ENCODE data around the gene DNAH11. TPM values are rescaled to one million over a fixed set of nuclear protein-coding genes. Genes with fewer than 3 reads are reported as not detected.

The DNAH11 gene
- total and polyA plus RNA-seq, 2 of the 13 experiments (the other 11 are each of a cell fraction or from before 2014, with no cell fraction given) = not detected

GRCh38 chr7:21903020-21903786, 360.4 kb downstream of the DNAH11 start:
- peak; percentile 5 for DNase-seq (ENCODE audit: low spot score)
- FAIRE-seq = no peak
- Histone ChIP-seq H3K27ac (ENCODE audit: extremely low read length, insufficient read depth, low read length) (no peak overlapping the region), H3K27me3 (ENCODE audit: control insufficient read depth in 1 of 2, insufficient read depth in 2 of 2, low read length in 2 of 2) (peaks cover 0 to 12% of the 10 kb centered on the region in 2 experiments; a peak in 2 of 5 replicates), H3K36me3 (replicated peaks in 1 of 2; ENCODE audit: control insufficient read depth in 1 of 2, insufficient read depth in 2 of 2, low read length in 2 of 2) (no peaks in the 10 kb centered on the region), H2AFZ (ENCODE audit: low read length) (no peak overlapping the region), H3K9me3 (ENCODE audit: low read length) (no peaks in the 10 kb centered on the region), H3K4me1 (ENCODE audit: insufficient read depth, low read length) (0 out of 2 replicates have a peak, but pooled peaks cover 8% of the 10 kb centered on the region), H3K9ac (ENCODE audit: insufficient read depth, low read depth, low read length) (no peak overlapping the region), H3K79me2 (ENCODE audit: insufficient read depth, low read length) (no peaks in the 10 kb centered on the region), H3K4me3 (replicated peaks in 1 of 3; ENCODE audit: insufficient read depth in 1 of 3, low read depth in 2 of 3, low read length in 3 of 3) (no peak overlapping the region), H4K20me1 (ENCODE audit: insufficient read depth, low read length) (no peaks in the 10 kb centered on the region), H3K4me2 (ENCODE audit: low read depth, low read length) (no peak overlapping the region)
- TF ChIP-seq, protein P1, sequence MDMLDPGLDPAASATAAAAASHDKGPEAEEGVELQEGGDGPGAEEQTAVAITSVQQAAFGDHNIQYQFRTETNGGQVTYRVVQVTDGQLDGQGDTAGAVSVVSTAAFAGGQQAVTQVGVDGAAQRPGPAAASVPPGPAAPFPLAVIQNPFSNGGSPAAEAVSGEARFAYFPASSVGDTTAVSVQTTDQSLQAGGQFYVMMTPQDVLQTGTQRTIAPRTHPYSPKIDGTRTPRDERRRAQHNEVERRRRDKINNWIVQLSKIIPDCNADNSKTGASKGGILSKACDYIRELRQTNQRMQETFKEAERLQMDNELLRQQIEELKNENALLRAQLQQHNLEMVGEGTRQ (IDR thresholded peaks at IDR 0.05; ENCODE audit: low read depth, low read length) = no peak
- TF ChIP-seq, protein P1 (CRISPR knock-in tag; IDR thresholded peaks at IDR 0.05; ENCODE audit: borderline replicate concordance) = no peak
- peak; percentile 10; the same call in 1 of the 2 replicates for TF ChIP-seq RARA (CRISPR knock-in tag; IDR thresholded peaks at IDR 0.05)
- intact Hi-C loops (cut with micrococcal nuclease; ENCODE audit: unreplicated experiment) = no loop called here
- in situ Hi-C loops (cut with HindIII; ENCODE audit: extremely low pct_ligation_motif_present, low pct_unique_long_range_greater_than_20kb) = no loop called here
- ATAC-seq = peak; percentile 75
- ChIA-PET CTCF (ENCODE audit: low intra/inter-chr PET ratio, low total read pairs) (no interaction called here), POLR2A (no interaction called here)
- BruUV-seq (replicated peaks) = no TSS peak
- 42% methylated on average over 14 of the region's 14 CpGs for WGBS (ENCODE audit: low lambda C conversion rate)

DNA sequence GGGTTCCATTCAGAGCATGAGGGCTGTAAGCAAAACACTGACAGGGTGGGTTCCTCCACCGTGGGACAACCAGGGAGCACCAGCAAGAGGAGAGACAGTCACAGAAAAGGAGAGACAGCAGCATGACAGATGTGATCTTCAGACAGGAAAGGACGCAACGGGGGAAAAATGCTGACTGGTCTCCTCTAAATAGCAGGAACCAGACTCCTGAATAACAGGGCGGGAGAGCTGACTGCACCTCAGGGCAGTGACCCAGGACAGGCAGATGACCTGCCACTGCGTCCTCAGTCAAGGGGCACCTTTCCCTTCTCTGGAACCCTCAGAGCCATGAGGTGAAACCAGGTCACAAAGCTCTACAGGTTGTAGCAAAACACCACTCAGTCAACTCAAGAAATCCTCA, 365.9 kb downstream of the DNAH11 start:
- FAIRE-seq = no peak
- H4K20me1 ChIP-seq (ENCODE audit: insufficient read depth, low read length) = no peaks in the 10 kb centered on the region
- TF ChIP-seq ZIK1 (CRISPR knock-in tag; IDR thresholded peaks at IDR 0.05; ENCODE audit: borderline replicate concordance, low read depth) (no peak), ZNF101 (CRISPR knock-in tag; IDR thresholded peaks at IDR 0.05; ENCODE audit: borderline replicate concordance, low read depth) (no peak), FOSL2 (CRISPR knock-in tag; IDR thresholded peaks at IDR 0.05) (no peak), MAFF (IDR thresholded peaks at IDR 0.05; ENCODE audit: low read depth, low read length) (peak; percentile 41; the same call in 1 of the 2 replicates), SIN3A (IDR thresholded peaks at IDR 0.05; ENCODE audit: borderline replicate concordance, low read depth, low read length) (no peak), ZNF274 (CRISPR knock-in tag; IDR thresholded peaks at IDR 0.05) (no peak), MAFK (conservative IDR thresholded peaks at IDR 0.05 in 1 of 2, IDR thresholded peaks at IDR 0.05 in 1 of 2; ENCODE audit: low read length in 2 of 2) (peak; percentile 46 to 58; a peak in 3 of 4 replicates), RFXAP (CRISPR knock-in tag; IDR thresholded peaks at IDR 0.05; ENCODE audit: borderline replicate concordance) (no peak)
- TF ChIP-seq, protein P2, sequence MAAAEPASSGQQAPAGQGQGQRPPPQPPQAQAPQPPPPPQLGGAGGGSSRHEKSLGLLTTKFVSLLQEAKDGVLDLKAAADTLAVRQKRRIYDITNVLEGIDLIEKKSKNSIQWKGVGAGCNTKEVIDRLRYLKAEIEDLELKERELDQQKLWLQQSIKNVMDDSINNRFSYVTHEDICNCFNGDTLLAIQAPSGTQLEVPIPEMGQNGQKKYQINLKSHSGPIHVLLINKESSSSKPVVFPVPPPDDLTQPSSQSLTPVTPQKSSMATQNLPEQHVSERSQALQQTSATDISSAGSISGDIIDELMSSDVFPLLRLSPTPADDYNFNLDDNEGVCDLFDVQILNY (CRISPR knock-in tag; conservative IDR thresholded peaks at IDR 0.05) = no peak
- ChIA-PET POLR2A (no interaction called here), CTCF (ENCODE audit: low intra/inter-chr PET ratio, low total read pairs) (no interaction called here)
- in situ Hi-C loops (cut with HindIII; ENCODE audit: extremely low pct_ligation_motif_present, low pct_unique_long_range_greater_than_20kb) = no loop called here
- no peak overlapping the region for H3K9ac ChIP-seq (ENCODE audit: insufficient read depth, low read depth, low read length)
- intact Hi-C loops (cut with micrococcal nuclease; ENCODE audit: unreplicated experiment) = no loop called here
- H3K36me3 ChIP-seq (replicated peaks in 1 of 2; ENCODE audit: control insufficient read depth in 1 of 2, insufficient read depth in 2 of 2, low read length in 2 of 2) = no peaks in the 10 kb centered on the region
- no peak for DNase-seq (ENCODE audit: low spot score)
- H3K79me2 ChIP-seq (ENCODE audit: insufficient read depth, low read length) = no peaks in the 10 kb centered on the region
- 13% methylated on average over 5 of the region's 5 CpGs for WGBS (ENCODE audit: low lambda C conversion rate)
- no peak for ATAC-seq
- H2AFZ ChIP-seq (ENCODE audit: low read length) = no peak overlapping the region
- peaks cover 0 to 19% of the 10 kb centered on the region in 2 experiments; a peak in 1 of 5 replicates for H3K27me3 ChIP-seq (ENCODE audit: control insufficient read depth in 1 of 2, insufficient read depth in 2 of 2, low read length in 2 of 2)
- no peak overlapping the region for H3K4me3 ChIP-seq (replicated peaks in 1 of 3; ENCODE audit: insufficient read depth in 1 of 3, low read depth in 2 of 3, low read length in 3 of 3)
- no TSS peak for BruUV-seq (replicated peaks)
- H3K27ac ChIP-seq (ENCODE audit: extremely low read length, insufficient read depth, low read length) = no peak overlapping the region
- H3K9me3 ChIP-seq (ENCODE audit: low read length) = no peaks in the 10 kb centered on the region
- 0 out of 2 replicates have a peak, but pooled peaks cover under 1% of the 10 kb centered on the region for H3K4me1 ChIP-seq (ENCODE audit: insufficient read depth, low read length)
- H3K4me2 ChIP-seq (ENCODE audit: low read depth, low read length) = no peak overlapping the region

All from HepG2 (cell line).